H1 (cell line): ENCODE measurements around the gene ASCC3. TPM values are rescaled to one million over a fixed set of nuclear protein-coding genes. Genes with fewer than 3 reads are reported as not detected.

Experiments
- CREB1 ChIP-seq: IDR thresholded peaks from 2 replicates; pipeline ENCODE4 v1.6.1; 2012; ENCODE audit warnings: inconsistent platforms
- CTBP2 ChIP-seq: IDR thresholded peaks from 2 replicates; pipeline ENCODE4 v1.7.0; 2011; ENCODE audit warnings: borderline replicate concordance, mild to moderate bottlenecking, moderate library complexity, mixed read lengths, low read length; ENCODE audit not compliant: insufficient read depth, insufficient read length
- FOSL1 ChIP-seq: IDR thresholded peaks from 2 replicates; pipeline ENCODE4 v1.6.1; 2011; ENCODE audit warnings: mild to moderate bottlenecking, low read depth, low read length, moderate library complexity; ENCODE audit not compliant: insufficient read depth
- RBBP5 ChIP-seq: IDR thresholded peaks from 2 replicates; pipeline ENCODE4 v1.7.1; 2012; ENCODE audit warnings: low read depth, mild to moderate bottlenecking, inconsistent platforms, low read length, moderate library complexity, borderline replicate concordance
- polyA plus RNA-seq, 7 experiments: library from polyadenylated mRNA; depleted of rRNA in 3 of 7; stranded (reverse) in 5 of 7; unstranded in 2 of 7; fragments of >200 nt in 5 of 7; fragments of 200-250 nt in 2 of 7; gene quantifications; 1 replicate in 5 of 7; 2 replicates in 1 of 7; 4 replicates in 1 of 7; pipeline versions ENCODE4 v1.2.1 to v1.2.3, GENCODE V29; 2011 to 2013; ENCODE audit warnings: missing spikeins in 2 of 7, mixed read lengths in 2 of 7
- total RNA-seq: library from RNA; stranded (reverse); fragmentation: NEBNext Ultra II Directional; extraction: Animal tissue kit (Norgen Biotek cat#: 25700); gene quantifications from 2 replicates; pipeline ENCODE4 v1.2.1, GENCODE V29; 2021
- TF ChIP-seq, protein P1 (sequence below), 3 experiments: IDR thresholded peaks; 1 replicate in 2 of 3; 2 replicates in 1 of 3; pipeline versions ENCODE4 v1.5.1 to v1.6.1; 2011; ENCODE audit warnings: low read length in 3 of 3, mild to moderate bottlenecking in 3 of 3, inconsistent platforms in 2 of 3, low read depth in 1 of 3, moderate library complexity in 1 of 3; ENCODE audit not compliant: insufficient read depth in 1 of 3; ENCODE audit errors: control extremely low read depth in 1 of 3

The ASCC3 gene
- total and polyA plus RNA-seq, 2 of the 8 experiments (the other 6 are each of a cell fraction or from before 2014, with no cell fraction given): 37.5 to 77.8 TPM

DNA sequence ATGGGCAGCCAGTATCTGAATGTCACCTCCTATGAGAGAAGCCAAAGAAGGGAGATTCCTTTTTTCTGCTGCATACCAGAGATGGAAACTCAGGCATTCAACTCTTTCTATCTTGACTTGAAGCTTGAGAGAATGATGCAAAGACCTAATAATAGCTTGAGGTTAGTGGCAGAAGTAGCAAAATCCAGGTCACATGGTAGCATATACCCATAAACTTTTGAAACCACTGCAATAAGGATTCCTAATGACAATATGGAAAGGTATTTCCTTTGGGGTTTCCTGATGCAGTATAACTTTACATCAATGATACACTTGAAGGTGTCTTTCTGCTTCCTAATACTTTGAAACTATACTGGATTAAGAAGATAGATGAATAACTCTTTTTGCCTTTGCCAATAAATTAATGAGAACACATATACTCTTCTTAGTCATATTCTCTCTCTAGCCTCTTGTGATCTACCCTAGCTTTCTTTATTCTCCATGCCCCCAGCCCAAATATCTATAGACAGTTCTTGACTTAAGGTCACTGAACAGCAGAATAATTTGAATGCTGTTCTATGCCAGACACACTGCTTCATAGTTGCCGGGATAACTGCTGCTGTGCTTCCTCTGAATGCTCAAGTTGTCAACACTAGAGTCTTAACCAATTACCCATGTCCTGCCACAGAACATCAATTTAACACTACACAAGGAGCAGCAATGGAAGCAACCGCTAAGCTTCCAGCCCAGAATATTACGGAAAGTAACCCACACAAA is 260.9 kb downstream of the ASCC3 start (continued):
- TF ChIP-seq, protein P1, sequence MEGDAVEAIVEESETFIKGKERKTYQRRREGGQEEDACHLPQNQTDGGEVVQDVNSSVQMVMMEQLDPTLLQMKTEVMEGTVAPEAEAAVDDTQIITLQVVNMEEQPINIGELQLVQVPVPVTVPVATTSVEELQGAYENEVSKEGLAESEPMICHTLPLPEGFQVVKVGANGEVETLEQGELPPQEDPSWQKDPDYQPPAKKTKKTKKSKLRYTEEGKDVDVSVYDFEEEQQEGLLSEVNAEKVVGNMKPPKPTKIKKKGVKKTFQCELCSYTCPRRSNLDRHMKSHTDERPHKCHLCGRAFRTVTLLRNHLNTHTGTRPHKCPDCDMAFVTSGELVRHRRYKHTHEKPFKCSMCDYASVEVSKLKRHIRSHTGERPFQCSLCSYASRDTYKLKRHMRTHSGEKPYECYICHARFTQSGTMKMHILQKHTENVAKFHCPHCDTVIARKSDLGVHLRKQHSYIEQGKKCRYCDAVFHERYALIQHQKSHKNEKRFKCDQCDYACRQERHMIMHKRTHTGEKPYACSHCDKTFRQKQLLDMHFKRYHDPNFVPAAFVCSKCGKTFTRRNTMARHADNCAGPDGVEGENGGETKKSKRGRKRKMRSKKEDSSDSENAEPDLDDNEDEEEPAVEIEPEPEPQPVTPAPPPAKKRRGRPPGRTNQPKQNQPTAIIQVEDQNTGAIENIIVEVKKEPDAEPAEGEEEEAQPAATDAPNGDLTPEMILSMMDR (IDR thresholded peaks at IDR 0.05; ENCODE audit: control extremely low read depth in 1 of 3, insufficient read depth in 1 of 3, low read depth in 1 of 3, low read length in 3 of 3): no peak
- TF ChIP-seq RBBP5: no peak
- TF ChIP-seq CREB1: no peak
- TF ChIP-seq CTBP2: no peak
- no peak for TF ChIP-seq FOSL1
